ENCODE results near the gene MRPL49. TPM values are rescaled to one million over a fixed set of nuclear protein-coding genes. Genes with fewer than 3 reads are reported as not detected.

Gene MRPL49
- total and polyA plus RNA-seq, 2 of the 13 experiments (the other 11 are each of a cell fraction or from before 2014, with no cell fraction given) = 39.2 to 53.3 TPM

- no peak for TF ChIP-seq U2AF1 (optimal IDR thresholded peaks at IDR 0.05; ENCODE audit: low read depth, low read length)
- TF ChIP-seq PREB (CRISPR knock-in tag; IDR thresholded peaks at IDR 0.05) = no peak
- TF ChIP-seq, protein P1, sequence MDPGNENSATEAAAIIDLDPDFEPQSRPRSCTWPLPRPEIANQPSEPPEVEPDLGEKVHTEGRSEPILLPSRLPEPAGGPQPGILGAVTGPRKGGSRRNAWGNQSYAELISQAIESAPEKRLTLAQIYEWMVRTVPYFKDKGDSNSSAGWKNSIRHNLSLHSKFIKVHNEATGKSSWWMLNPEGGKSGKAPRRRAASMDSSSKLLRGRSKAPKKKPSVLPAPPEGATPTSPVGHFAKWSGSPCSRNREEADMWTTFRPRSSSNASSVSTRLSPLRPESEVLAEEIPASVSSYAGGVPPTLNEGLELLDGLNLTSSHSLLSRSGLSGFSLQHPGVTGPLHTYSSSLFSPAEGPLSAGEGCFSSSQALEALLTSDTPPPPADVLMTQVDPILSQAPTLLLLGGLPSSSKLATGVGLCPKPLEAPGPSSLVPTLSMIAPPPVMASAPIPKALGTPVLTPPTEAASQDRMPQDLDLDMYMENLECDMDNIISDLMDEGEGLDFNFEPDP (CRISPR knock-in tag; conservative IDR thresholded peaks at IDR 0.05) = no peak
- no peak for TF ChIP-seq ZNF382 (CRISPR knock-in tag; IDR thresholded peaks at IDR 0.05; ENCODE audit: borderline replicate concordance)
- TF ChIP-seq MED8 (CRISPR knock-in tag; IDR thresholded peaks at IDR 0.05; ENCODE audit: insufficient replicate concordance) = peak; percentile 53
- 0 out of 2 replicates have a peak, but pooled peaks have one; percentile 36 for TF ChIP-seq ISX (CRISPR knock-in tag; conservative IDR thresholded peaks at IDR 0.05)
- TF ChIP-seq SNAPC4 (CRISPR knock-in tag; IDR thresholded peaks at IDR 0.05) = no peak
- no peak for TF ChIP-seq ZNF558 (CRISPR knock-in tag; IDR thresholded peaks at IDR 0.05; ENCODE audit: borderline replicate concordance)
- TF ChIP-seq ATF1 (CRISPR knock-in tag; IDR thresholded peaks at IDR 0.05) = no peak
- TF ChIP-seq NCOA2 (CRISPR knock-in tag; IDR thresholded peaks at IDR 0.05) = 0 out of 2 replicates have a peak, but pooled peaks have one; percentile 17
- TF ChIP-seq RCOR2 (CRISPR knock-in tag; IDR thresholded peaks at IDR 0.05) = no peak
- TF ChIP-seq POLR2G (IDR thresholded peaks at IDR 0.05; ENCODE audit: low read depth, low read length) = 0 out of 2 replicates have a peak, but pooled peaks have one; percentile 27
- no peak; the same call in 1 of the 2 replicates for TF ChIP-seq MEIS1 (CRISPR knock-in tag; IDR thresholded peaks at IDR 0.05; ENCODE audit: borderline replicate concordance)
- peak; percentile 78 for TF ChIP-seq ZNF776 (CRISPR knock-in tag; IDR thresholded peaks at IDR 0.05)
- peak; percentile 30; the same call in 1 of the 2 replicates for TF ChIP-seq ZNF121 (CRISPR knock-in tag; IDR thresholded peaks at IDR 0.05)
- peak; percentile 46; the same call in 1 of the 2 replicates for TF ChIP-seq ARID2 (CRISPR knock-in tag; IDR thresholded peaks at IDR 0.05; ENCODE audit: borderline replicate concordance)
- TF ChIP-seq MIER2 (CRISPR knock-in tag; IDR thresholded peaks at IDR 0.05) = no peak
- TF ChIP-seq ZNF775 (CRISPR knock-in tag; IDR thresholded peaks at IDR 0.05; ENCODE audit: borderline replicate concordance) = no peak
- TF ChIP-seq SIX4 (CRISPR knock-in tag; IDR thresholded peaks at IDR 0.05) = no peak
- peak; percentile 83; the same call in 1 of the 2 replicates for TF ChIP-seq MZF1 (CRISPR knock-in tag; IDR thresholded peaks at IDR 0.05; ENCODE audit: borderline replicate concordance)
- TF ChIP-seq NR2C2 (CRISPR knock-in tag; IDR thresholded peaks at IDR 0.05; ENCODE audit: borderline replicate concordance) = no peak; the same call in none of the 2 replicates
- peak; percentile 76; the same call in 1 of the 2 replicates for TF ChIP-seq HDAC2 (CRISPR knock-in tag; IDR thresholded peaks at IDR 0.05)
Measured at GRCh38 chr11:65112546-65113360, 9.4 kb upstream of the MRPL49 start (continued).

Data from HepG2 (cell line).